Lung microvascular endothelial cell (primary cell): ENCODE results near the gene POMT1. TPM values are rescaled to one million over a fixed set of nuclear protein-coding genes. Genes with fewer than 3 reads are reported as not detected.
"Not testable (repeated sequence)": the region's sequence is repeated elsewhere in the genome, so short reads cannot be mapped to it uniquely, and the experiment has no call there.

Source experiments
- DNase-seq, 2 donors: peaks; one replicate each; pipeline versions ENCODE4 v3.0.0 to v3.0.0-alpha.2; 2010; ENCODE audit warnings: low read depth in 2 of 2
- total RNA-seq: library from RNA; depleted of rRNA; stranded (reverse); fragments of >200 nt; gene quantifications from 2 replicates; pipeline ENCODE4 v1.2.1, GENCODE V29; 2014

Gene POMT1
- total RNA-seq, 1 donor from 2014 or later: 27.2 TPM

GRCh38 chr9:131523451-131524435 is 21.0 kb downstream of the POMT1 start:
- no peak for DNase-seq

- no peak for DNase-seq
Measured at GRCh38 chr9:131524665-131525315, 22.1 kb downstream of the POMT1 start.

DNA sequence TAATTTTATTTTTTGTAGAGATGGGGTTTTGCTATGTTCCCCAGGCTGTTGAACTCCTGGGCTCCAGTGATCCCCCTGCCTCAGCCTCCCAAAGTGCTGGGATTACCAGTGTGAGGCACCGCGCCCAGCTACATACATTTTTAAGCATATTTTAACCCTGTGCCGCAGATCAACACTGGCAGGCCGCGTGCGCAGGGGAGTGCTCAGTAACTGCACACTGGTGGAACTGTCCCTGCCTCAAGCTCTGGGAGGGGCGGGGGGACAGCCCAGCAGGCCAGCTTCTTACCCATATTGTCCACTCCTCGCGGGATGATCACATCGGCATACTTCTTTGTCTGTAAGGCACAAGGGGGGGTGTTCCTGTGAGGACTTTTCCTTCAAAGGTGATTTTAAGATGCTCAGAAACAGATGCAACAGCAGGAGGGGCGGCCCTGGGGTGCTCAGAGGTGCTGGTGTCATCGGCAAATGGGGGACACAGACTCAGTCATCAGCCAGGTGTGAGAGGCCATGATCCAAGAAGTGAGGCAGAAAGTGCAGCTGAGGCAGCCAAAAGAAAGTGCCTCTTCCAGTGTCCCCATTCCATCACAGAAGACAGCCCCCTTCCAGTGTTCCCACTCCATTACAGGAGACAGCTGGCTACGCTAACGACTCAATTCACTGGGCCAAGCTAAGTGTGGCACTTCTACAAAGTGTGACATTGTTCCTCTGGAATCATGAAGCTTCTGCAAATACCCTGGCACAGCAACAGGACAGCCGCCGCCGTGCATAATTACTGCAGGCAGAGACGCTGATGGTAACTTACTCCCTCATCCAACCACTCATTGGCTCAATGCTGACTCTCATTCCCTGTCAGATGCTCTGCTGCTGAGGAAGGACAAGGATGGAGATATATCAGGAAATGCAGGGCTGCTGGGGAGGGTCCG is 23.2 kb downstream of the POMT1 start:
- no peak for DNase-seq

GRCh38 chr9:131528186-131528585 is 25.5 kb downstream of the POMT1 start:
- no peak for DNase-seq

DNA sequence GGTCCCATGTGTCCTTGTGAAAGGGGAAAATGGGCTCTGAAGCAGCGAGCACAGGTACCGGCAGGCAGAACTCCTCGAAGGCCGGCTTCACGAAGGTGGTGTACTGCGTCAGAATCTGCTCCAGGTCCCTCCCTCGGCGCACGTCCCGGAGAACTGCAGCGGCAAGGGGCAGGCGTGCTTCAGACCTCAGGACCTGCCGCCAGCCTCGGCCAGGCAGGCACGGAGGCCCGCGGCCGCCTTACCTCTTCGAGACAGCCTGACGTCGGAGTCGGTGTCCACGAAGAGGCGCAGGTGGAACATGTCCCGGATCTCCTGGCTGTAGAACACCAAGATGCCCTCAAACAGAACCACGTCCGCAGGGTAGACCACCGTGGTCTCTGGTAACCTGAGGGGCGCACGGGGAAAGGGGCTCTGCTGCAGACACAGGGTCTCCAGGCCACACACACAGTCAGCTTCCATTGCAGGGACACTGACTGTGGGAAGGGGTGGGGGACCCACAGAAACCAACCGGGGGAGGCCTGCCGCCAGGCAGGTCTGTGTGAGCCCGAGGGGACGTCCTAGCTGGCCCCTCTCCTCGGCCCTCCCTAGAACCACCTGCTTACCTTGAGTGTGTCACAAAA is 26.3 kb downstream of the POMT1 start:
- DNase-seq: no peak

GRCh38 chr9:131529597-131530545 is 27.2 kb downstream of the POMT1 start:
- DNase-seq: no peak

DNA sequence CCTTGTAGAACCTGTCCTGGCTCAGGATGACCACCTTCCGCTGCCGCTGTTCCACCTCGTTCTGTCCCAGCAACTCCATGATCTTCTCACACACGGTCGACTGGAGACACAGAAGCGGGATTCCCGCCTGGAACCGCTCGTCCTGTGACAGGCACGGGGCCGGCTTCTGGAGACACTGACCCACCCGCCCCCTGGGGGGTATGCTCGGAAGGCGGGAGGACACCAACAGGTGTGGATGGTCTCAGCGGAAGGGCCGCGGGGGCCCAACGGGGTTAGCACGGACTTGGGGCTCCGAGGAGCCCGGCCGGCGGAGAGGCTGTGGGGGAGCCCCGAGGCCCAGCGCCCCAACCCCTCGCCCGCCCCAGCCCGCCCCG is 27.8 kb downstream of the POMT1 start:
- peak; percentile 34 to 56 for DNase-seq

DNA sequence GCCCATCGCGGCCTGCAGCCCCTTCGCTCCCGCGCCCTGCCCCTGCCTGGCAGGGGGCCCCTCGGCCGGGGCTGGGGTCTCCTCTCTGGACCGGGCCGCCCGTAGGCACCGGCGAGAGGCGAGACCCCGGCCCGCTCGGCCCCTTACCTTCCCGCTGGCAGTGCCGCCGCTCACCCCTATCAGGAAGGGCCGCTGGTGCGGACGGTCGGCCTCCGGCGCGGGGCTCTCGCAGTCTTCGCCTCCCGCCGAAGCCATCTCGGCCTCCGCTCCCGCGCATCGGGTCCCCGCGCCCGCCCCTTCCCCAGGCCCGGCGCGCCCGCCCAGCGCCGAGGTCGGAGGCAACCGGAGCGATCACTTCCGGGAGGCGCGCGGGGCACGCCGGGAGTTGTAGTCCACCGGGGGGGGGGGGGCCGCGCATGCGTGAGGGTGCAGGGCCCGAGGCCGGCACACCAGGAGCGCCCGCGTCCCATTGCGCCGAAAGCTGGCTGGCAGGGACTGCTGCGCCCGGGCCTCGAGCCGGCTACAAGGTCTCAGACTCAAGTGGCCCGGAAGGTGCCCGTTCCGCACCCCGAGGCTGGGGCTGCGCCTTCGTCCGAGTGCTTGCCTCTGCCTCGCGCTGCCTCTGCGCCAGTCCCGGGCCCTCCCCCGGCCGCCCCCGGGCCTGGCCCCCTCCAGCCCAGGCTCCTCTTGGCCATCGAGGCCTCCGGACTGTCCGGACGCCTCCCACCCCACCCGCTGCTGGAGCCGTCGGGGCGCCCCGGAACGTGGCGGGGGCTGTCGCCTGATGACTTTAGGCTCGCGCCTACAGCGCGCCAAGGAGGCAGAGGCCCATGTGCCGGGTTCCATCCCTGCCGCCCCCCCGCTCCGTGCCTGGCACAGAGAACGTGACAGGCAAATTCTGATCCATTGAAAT is 28.5 kb downstream of the POMT1 start, which contains the start of gene UCK1:
UCK1 (minus strand) TSS at position 344 of the 913 bp plus-strand sequence; CDS start at position 255, 89 bp downstream.
- DNase-seq: peak; percentile 82 to 89

GRCh38 chr9:131534721-131535237 is 32.1 kb downstream of the POMT1 start:
- no peak for DNase-seq

DNA sequence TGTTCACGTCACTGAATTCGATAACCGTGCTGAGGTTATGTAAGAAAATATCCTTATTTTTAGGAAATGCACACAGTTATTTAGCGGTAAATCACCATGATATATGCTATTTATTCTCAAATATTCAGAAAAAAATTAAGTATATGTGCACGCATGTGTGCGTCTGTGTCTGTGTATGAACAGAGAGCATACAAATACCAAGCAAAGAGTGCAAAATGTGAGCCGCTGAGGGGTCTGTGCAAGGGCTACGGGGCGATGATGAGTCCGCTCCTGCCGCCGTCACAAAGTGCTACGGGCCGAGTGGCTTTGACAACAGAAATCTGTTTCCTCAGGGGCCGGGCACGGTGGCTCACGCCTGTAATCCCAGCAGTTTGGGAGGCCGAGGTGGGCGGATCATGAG is 35.2 kb downstream of the POMT1 start:
- DNase-seq: no peak

GRCh38 chr9:131539223-131539923 is 36.7 kb downstream of the POMT1 start:
- no peak for DNase-seq

- DNase-seq: no peak
Measured at GRCh38 chr9:131543141-131543540, 40.4 kb downstream of the POMT1 start.

- peak in 1 of 2 donors; percentile 12 for DNase-seq
Measured at GRCh38 chr9:131545003-131545785, 42.5 kb downstream of the POMT1 start, which contains the start of gene PRRT1B. Gene PRRT1B, plus strand, starts transcription at chr9:131545523. Its CDS starts 93 bp downstream, at chr9:131545616.

DNA sequence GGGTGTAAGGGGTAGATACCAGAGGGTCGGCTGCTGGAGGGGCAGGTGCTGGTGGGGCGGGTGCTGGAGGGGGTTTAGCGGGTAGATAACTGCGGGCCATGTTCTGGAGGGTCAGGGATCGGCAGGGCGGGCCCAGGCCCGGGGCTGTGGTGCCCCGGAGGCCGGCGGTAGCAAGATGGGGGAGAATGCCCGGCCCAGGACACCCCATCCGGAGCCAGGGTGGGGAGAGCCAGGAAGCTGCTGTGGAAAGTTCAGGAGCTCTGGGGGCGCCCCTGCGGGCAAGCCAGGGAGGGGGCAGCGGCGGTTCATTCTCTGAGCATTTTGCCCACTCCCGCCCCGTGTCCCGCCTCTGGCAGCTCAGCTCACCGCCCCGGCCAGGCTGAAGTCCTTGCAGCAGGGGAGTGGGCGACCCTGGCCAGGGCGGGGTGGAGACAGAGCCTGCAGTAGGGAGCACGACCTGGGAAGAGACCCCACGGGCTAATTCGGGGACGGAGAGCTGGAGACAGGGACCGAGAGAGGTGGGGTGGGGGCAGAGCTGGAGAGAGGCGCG is 43.1 kb downstream of the POMT1 start:
- DNase-seq: no peak

DNA sequence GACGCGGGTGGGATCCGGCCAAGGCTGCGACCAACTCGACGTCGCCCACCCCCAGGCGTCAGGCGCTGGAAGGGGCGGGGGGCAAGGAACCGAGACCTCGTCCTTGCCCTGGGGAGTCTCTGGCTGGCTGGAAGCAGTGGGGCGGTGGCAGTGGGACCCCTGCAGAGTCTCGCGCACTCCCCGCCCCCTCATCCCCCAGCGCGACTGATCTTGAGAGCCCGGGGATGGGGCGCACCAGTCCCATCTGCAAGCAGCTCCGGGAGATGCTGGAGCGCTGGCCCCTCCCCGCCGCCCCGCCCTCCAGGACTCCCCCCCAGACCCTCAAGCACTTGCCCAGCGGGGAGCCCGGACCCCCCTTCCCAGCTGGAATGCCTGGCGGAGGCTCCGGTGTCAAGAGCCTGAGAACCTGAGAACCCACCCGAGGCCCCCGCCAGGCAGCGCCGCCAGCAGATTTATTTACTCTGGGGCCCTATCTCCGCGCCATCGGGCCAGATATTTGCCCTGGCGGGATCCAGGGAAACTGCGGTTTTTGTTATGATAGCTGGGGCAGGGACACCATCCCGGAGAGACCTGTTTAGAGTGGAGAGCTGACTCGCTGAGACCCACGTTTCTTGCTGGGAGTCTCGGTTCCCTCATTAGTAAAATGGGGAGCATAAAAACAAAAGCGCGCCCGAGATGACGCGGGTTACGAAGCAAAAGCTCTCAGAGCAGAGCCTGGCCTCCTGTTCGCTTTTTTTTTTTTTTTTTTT is 43.8 kb downstream of the POMT1 start:
- DNase-seq: peak in 1 of 2 donors; percentile 29

GRCh38 chr9:131549186-131549585 is 46.5 kb downstream of the POMT1 start:
- DNase-seq: not testable (repeated sequence)
